GM12891 (cell line): ENCODE measurements around the gene KCNAB2.

Experiments
- POLR2A ChIP-seq: IDR thresholded peaks from 2 replicates; pipeline ENCODE4 v1.6.1; 2011; ENCODE audit warnings: low read depth, low read length, control low read depth
- POU2F2 ChIP-seq: IDR thresholded peaks from 2 replicates; pipeline ENCODE4 v1.6.1; 2011; ENCODE audit warnings: low read depth, mild to moderate bottlenecking, control low read depth, low read length, moderate library complexity
- TAF1 ChIP-seq: IDR thresholded peaks from 2 replicates; pipeline ENCODE4 v1.6.1; 2011; ENCODE audit warnings: low read depth, low read length, control low read depth

GRCh38 chr1:6123083-6123482 lies 77.4 kb downstream of the KCNAB2 start:
- TF ChIP-seq POLR2A (no peak), POU2F2 (no peak), TAF1 (no peak)
